ENCODE results near the gene PDE4D. TPM values are rescaled to one million over a fixed set of nuclear protein-coding genes. Genes with fewer than 3 reads are reported as not detected.

The PDE4D gene
- total and polyA plus RNA-seq, 2 of the 4 experiments (the other 2 are of a cell fraction) = 1.4 to 7.9 TPM

DNA sequence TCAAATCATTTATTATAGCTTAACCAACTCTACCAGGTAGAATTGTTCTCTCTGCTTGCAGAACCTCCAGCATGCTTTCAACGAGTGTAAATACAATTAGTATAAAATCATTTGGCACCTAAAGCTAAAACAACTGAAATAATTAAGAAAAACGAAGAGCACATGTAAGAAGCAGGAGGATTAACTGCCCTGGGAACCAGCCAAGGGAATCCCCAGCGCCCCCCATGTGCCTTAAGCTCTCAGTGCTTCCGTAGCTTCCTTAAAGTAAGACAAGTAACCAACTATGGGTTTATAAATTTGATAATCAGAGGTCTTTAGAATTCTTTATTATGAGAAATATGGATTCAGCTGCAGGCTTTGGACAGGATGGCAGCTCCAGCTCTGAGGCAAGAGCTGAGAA lies 908.2 kb downstream of the PDE4D start:
- Histone ChIP-seq H3K4me3 (ENCODE audit: insufficient read depth, low read depth, low read length) (no peak overlapping the region), H3K4me1 (ENCODE audit: control insufficient read depth, insufficient read depth, low read length) (peaks cover 2% of the 10 kb centered on the region; the same call in 1 of the 2 replicates), H3K14ac (replicated peaks; ENCODE audit: low read depth, low read length) (no peak overlapping the region), H4K5ac (ENCODE audit: low read depth, low read length) (no peak overlapping the region), H3K4me2 (ENCODE audit: low read depth, low read length) (no peak overlapping the region), H3K9me1 (ENCODE audit: insufficient read depth, low read length) (no peaks in the 10 kb centered on the region; the same call in 1 of the 2 replicates), H3K36me3 (ENCODE audit: control insufficient read depth, insufficient read depth, low read length) (peaks cover 42% of the 10 kb centered on the region), H4K91ac (ENCODE audit: insufficient read depth, low read depth, low read length) (no peak overlapping the region), H3K27ac (ENCODE audit: insufficient read depth, low read length) (no peak overlapping the region), H4K20me1 (ENCODE audit: insufficient read depth, low read length) (peaks cover 2% of the 10 kb centered on the region; the same call in 1 of the 2 replicates), H2AK5ac (ENCODE audit: low read depth, low read length) (no peak overlapping the region), H2BK15ac (ENCODE audit: low read depth, low read length) (no peak overlapping the region), H3K4ac (ENCODE audit: low read depth, low read length) (no peak overlapping the region), H3K23ac (ENCODE audit: low read depth, low read length) (no peak overlapping the region), H3K18ac (ENCODE audit: low read depth, low read length) (no peak overlapping the region), H2BK20ac (ENCODE audit: low read depth, low read length) (no peak overlapping the region), H2BK5ac (ENCODE audit: low read depth, low read length, poor library complexity, severe bottlenecking) (no peak overlapping the region), H3K9ac (ENCODE audit: low read depth, low read length) (no peak overlapping the region), H3K56ac (ENCODE audit: extremely low read depth, insufficient read depth, low read length) (no peak overlapping the region), H3K27me3 (ENCODE audit: control insufficient read depth, insufficient read depth, low read length) (no peaks in the 10 kb centered on the region), H2BK120ac (ENCODE audit: low read depth, low read length) (no peak overlapping the region), H3K79me1 (ENCODE audit: low read depth in 1 of 2, low read length in 2 of 2) (peaks cover 0 to 27% of the 10 kb centered on the region in 2 experiments; a peak in 3 of 4 replicates), H2AFZ (replicated peaks; ENCODE audit: low read length, poor library complexity) (no peak overlapping the region), H4K8ac (ENCODE audit: low read depth in 2 of 2, low read length in 2 of 2) (no peak overlapping the region), H3K9me3 (ENCODE audit: control insufficient read depth, insufficient read depth, low read length) (no peaks in the 10 kb centered on the region), H2AK9ac (replicated peaks; ENCODE audit: low read depth, low read length, poor library complexity) (no peak overlapping the region)
- in situ Hi-C loops (cut with MboI; ENCODE audit: low sequenced_read_pairs) = no loop called here
- no TSS peak for BruUV-seq (replicated peaks)
- intact Hi-C loops (cut with micrococcal nuclease) = no loop called here
- no peak for DNase-seq
- POLR2A ChIA-PET (ENCODE audit: unreplicated experiment) = no interaction called here
- no CpG with 5 or more reads among the region's 4 CpGs for WGBS, 2 experiments (ENCODE audit: extremely low coverage in 2 of 2, insufficient read length in 1 of 2)
- no peak for ATAC-seq (ENCODE audit: low read depth)
- CTCF ChIA-PET = interaction anchor here (1.2 to 1.9 kb wide), 2 partner anchors 16 to 17 kb away, joined by 3 to 5 read pairs; no protein-coding TSS in a partner anchor
- TF ChIP-seq FOS (IDR thresholded peaks at IDR 0.05; ENCODE audit: low read depth, low read length) (no peak), POLR2A (IDR thresholded peaks at IDR 0.05; ENCODE audit: low read depth, low read length) (no peak), CHD1 (IDR thresholded peaks at IDR 0.05; ENCODE audit: low read depth, low read length) (no peak), SMC3 (IDR thresholded peaks at IDR 0.05; ENCODE audit: low read depth, low read length) (no peak), NFE2L2 (IDR thresholded peaks at IDR 0.05; ENCODE audit: low read depth, low read length) (no peak), RAD21 (IDR thresholded peaks at IDR 0.05; ENCODE audit: low read length) (no peak)
- TF ChIP-seq, protein P1, sequence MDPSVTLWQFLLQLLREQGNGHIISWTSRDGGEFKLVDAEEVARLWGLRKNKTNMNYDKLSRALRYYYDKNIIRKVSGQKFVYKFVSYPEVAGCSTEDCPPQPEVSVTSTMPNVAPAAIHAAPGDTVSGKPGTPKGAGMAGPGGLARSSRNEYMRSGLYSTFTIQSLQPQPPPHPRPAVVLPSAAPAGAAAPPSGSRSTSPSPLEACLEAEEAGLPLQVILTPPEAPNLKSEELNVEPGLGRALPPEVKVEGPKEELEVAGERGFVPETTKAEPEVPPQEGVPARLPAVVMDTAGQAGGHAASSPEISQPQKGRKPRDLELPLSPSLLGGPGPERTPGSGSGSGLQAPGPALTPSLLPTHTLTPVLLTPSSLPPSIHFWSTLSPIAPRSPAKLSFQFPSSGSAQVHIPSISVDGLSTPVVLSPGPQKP (IDR thresholded peaks at IDR 0.05; ENCODE audit: borderline replicate concordance, low read depth, low read length) = no peak
- dilution Hi-C loops (cut with HindIII; ENCODE audit: low sequenced_read_pairs, unreplicated experiment) = no loop called here

All from IMR-90 (cell line).